Ramos (cell line): ENCODE data around the gene COL4A1.

Experiments used
- in situ Hi-C: fragments of 300-500 bp; cut with MboI; formaldehyde crosslinking; loops from one replicate; pipeline ENCODE4 v1.14.3; 2022; ENCODE audit warnings: low sequenced_read_pairs; ENCODE audit not compliant: unreplicated experiment

Gene COL4A1

DNA sequence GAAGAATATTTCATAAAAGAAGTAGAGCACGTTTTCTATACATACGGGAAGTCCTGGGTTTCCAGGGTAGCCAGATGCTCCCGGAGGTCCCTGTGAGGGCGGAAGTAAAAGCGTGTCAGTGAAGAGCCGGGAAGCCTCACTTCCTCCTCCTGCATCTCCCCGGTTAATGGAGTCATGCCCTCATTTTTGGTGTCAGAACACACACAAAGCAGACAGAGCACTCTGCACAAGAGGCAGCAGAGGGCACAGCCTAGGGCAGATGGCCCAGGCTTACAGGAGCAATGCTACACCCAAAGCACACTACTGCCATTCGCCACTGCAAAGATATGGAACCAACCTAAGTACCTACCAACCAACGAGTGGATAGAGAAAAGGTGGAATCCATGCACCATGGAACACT lies 94.4 kb downstream of the COL4A1 start:
- in situ Hi-C loops = no loop called here

DNA sequence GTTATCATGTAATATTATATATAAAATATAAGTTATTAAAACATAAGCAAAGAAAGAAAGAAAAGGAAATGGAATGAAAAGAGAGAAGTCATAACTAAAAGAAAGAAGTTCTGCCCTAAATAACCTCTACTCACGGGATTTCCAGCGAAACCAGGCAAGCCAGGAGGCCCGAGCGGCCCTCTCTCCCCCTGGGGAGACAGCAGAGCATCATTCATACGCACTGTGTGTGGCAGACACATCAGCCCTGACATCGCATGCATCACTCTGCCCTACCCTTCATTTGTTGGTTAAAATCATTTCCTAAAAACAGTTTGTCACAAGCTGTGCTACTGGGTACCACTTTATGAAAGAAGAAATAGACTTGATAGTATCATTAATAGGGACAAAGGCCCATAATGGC lies 95.2 kb downstream of the COL4A1 start:
- in situ Hi-C loops = no loop called here

DNA sequence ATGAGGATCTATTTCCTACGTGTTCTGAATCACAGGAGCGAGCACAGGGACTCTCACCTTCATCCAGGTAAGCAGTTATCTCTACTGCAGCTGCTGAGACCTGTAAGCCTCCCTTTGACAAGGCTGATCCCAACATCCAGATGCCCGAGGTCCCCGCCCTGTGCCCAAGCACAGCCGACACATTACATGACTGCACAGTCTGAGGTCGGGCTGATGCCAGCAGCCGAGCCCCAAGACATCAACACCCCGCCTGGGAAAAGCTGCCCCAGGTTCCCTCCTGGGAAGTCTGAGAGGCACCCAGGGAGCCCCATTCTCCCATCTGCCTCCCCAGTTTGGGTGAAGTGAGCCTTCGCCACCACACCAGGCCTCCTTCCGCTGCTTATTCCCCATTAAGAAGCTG lies 95.9 kb downstream of the COL4A1 start:
- in situ Hi-C loops = no loop called here

DNA sequence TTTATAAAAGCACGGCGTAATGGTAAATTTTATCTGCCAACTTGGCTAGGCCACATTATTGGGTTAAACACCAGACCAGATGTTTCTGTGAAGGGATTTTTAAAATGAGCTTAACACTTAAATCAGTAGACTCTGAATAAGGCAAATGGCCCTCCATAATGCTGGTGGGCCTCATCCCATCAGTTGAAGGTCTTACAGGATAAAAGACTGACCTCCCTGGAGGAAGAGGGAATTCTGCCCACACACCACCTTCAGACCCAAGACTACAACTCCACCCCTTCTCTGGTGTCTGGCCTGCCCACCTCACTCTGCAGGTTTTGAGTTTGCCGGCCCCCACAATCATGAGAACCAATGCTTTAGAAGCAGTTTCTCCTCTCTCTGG lies 96.4 kb downstream of the COL4A1 start:
- in situ Hi-C loops = no loop called here

DNA sequence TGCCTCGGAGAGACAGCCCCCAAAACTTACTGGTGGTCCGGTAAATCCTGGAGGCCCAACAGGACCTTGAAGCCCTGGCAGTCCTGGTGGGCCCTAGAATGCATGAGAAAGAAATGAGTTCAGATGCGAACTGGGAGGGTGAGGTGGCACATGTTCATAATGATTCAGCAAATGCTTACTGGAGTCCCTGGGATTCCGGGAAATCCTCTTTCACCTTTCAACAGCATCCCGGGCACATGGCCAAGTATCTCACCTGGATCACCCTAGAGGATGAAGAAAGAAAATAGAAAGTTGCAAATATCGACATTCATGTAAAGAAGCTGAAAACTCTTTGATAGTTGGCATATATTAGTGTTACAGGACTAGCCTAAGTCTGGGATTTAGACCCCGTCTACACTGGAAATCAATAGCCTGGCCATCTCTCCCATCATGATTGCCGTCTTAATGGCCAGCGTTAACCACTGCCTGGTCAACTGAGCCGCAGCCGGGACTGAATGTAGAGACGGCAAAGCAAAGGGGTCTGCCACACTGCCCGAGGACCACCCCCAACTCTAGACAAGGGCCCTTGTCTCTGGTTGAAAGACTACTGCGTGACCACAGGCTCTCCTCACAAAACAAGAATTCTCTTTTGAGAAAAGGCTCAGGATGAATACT lies 96.9 kb downstream of the COL4A1 start:
- in situ Hi-C loops = no loop called here

DNA sequence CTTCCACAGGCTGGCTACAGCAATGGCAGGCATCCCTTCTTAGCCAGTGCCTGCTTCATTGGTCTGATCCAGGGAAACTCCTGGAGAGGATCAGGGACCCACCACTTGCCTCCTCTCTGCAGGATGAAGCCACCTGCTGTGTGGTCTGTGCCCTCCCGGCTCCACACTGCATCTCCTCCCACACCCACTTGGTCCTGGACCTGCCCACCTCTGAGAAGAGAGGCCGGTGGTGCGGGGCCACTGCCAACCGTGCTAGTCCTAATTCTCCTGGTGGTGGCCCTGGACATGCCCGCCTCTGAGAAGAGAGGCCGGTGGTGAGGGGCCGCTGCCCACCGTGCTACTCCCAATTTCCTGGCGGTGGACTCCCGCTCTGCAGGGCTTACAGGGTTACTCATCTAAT lies 98.8 kb downstream of the COL4A1 start:
- in situ Hi-C loops = no loop called here

DNA sequence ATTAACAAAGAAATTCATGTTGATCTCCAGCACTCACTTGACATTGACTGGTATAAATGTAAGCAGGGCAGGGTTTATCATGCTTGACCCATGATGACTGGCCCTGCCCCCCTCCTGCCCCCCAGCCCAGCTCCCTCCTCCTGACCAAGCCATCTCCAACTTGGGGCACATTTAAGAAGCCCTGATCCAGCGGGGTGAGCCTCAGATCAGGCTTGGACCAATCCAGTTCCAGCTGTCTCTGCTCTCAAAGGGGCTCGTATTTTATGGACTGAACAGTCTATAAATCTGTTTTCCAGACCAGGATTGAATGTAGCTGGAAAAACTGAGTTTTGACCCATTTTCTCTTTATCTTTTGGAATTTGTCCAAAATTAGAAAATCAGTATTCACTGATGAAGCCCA lies 100.0 kb downstream of the COL4A1 start:
- in situ Hi-C loops = no loop called here

DNA sequence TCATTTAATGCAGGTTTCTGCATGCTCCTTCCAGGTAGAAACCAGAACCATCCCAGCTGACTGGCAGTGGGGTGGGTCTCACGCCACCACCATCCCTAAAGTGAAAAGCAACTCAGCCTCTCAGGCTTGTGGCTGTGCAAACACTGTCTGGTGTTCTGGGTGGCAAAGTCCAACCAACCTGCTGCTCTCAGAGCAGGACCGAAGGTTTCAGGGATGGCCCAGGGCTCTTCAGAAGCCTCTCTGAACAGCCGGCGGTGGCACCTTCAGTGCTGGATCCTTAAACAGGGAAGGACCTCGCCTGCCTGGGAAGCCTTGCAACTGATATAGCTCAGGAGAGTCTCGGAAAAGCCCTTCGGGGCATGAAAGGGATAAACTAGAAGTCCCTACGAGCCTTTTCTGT lies 100.8 kb downstream of the COL4A1 start:
- in situ Hi-C loops = no loop called here

DNA sequence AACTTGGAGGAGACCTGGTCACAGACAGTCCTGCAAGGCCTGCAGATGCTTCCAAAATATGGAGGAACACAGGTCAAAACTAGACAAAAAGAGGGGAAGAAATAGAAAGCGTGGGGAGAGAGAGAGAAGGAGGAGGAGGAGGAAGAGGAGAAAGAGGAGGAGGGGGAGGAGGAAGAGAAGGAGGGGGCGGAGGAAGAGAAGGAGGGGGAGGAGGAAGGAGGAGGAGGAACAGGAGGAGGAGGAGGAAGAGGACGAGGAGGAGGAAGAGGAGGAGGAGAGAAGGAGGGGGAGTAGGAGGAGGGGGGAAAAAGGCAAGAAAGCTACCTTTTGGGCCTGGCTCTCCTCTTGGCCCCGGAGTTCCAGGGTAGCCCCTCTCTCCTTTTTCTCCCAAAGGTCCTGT lies 105.8 kb downstream of the COL4A1 start:
- in situ Hi-C loops = no loop called here

DNA sequence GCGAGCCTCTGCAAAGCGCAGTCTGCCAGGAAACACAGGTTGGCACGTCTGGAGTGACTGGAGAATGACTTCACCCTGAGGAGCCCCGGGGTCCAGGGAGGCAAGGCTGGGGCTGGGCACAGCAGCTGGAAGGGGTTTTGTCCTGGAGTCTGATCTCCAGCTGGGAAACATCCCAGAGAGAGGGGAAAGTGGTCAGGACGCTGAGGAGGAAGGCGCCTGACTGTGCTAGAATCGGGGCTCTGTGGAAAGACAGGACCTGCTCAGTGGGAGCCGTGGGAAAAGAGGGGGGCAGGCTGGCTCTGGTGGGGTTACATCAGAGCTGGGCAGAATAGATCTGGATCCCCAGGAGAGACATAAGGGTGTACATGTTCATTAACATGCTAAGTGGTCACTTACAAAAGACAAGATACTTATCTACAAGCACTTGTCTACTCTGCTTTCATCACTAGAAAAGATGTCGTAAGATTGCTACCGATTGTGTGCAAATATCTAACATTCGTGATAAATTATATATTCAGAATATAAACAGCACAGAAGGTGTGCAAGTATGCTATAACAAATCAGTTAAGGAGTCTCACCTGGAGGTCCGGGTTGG lies 106.6 kb downstream of the COL4A1 start:
- in situ Hi-C loops = no loop called here

DNA sequence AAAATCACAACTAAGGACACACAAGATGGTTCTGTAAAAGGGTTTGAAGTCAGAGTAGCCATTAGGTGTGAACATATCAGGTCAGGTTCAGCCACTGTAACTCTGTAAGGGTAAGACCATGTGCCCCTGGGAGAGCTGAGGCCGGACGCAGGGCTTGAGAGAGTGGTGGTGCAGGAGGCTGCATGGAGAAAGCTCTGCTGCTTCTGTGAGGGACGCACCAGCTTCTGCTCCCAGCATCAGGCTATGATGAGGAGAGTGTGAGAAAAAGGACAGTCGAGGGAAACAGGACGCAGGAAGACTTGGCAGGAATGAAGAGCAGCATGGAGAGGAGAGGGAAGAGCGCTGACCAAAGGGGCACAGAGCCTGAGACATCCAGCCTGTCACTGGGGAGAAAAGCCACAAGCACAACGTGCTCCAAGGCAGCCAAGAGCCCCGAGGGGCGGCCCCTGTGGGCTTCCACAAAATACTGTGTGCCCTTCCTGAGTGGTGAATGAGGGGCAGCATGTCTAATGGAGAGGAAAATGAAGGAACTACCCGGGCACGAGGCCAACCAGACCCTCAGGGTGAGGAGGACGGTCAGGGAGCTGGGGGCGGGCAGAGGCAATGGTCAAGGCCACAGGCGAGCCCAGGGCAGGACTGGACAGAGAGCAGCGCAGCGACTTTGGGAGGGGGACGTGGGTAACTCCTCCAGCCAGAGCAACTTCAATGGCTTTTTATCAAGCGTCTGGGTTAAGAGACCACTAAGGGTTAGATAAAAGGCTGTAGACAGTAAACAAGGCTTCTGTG lies 107.7 kb downstream of the COL4A1 start:
- in situ Hi-C loops = no loop called here

DNA sequence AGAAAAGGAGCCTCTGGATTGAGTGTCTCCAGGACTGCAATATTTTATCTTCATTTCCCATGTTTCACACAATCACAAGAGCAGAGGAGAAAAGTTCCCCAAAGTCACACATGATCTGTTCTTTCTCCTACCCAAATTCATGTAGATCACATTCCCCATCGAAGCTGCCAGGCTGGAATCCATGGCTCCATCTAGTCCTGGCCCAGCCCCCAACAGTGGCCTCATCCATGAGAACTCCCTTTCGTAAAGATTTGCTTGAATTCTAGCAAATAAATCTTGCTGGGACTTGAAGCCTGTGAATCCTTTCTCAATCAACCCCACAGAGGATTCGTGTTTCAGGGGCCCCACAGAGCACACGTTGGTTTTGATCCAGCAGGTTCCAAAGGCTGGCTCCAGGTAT lies 109.5 kb downstream of the COL4A1 start:
- in situ Hi-C loops = no loop called here

DNA sequence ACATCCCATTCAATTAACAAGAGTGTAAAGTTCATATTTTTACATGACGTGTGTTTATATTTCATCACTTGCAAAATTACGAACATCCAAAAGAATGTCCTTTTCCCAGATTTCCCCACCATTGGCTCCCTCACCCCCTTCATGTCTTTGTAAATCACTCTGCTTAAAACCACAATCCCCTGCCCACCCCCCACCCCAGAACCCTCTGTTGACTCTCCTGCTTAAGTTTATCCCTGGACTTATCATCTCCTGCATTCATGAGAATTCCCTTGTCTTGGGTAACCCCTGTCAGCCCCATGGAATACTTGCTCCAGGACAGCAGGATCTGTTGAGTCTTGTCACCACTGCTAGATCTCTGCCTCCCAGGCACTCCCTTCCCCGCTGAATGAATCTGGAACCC lies 109.9 kb downstream of the COL4A1 start:
- in situ Hi-C loops = no loop called here

DNA sequence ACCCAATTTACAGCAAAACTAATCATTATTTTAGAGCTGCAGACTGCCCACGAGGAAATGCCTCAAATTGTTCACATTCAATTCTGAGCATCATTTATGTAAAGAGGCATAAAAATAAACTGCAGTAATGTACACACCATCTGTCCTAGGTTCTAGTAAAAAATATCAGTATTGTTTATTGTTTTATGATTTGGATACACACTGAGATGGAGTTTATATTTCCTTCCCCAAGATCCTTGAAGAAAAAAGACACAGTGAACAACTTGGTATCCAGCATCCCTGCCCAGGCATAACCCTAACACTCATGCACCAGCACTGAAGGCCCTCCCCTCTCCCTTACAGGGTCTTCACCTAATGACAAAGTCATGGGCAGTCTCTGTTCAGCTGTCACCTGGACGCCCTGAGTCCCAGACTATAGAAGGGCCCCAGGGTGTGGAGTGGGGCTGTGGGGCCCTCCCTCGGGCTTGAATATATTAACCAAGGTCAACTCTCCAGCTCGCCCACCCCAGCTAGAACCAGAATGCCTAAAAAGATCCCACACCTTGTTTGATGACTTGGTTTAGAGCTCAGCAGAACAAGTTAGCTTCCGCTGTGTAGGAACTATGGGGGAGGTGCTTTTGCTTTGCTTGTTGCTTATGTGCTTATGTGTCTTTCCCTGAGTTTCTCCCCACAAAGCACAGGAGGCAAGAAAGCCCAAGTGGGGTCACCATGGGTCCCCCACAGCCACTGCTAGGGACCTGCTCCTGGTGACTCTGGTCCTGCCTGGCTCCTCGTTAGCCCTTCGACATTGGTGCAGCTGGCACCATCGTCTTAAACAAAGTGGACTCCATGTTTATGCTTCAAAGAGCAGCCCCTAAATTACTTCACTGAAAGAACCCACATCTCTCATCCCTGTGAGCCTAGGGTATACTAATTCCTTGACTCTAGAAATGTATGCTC lies 111.1 kb downstream of the COL4A1 start:
- in situ Hi-C loops = no loop called here

DNA sequence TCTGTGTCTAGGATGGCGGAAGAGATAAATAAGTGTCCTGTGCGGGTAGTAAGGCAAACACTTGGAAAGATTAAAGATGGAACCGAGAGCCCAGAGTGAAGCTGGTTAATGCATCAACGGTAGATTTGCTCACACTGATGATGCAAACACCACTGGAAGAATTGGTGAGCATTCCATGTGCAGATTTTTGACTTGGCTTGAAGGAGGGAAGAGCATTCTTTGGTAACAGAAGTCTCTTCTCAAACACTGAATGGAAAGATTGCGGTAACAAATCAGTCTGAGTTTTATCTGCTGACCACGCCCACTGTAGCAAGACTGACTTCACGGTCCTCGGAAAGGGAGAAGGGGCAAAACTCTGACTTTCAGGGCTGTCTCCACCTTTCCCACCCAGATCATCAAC lies 112.5 kb downstream of the COL4A1 start:
- in situ Hi-C loops = no loop called here

DNA sequence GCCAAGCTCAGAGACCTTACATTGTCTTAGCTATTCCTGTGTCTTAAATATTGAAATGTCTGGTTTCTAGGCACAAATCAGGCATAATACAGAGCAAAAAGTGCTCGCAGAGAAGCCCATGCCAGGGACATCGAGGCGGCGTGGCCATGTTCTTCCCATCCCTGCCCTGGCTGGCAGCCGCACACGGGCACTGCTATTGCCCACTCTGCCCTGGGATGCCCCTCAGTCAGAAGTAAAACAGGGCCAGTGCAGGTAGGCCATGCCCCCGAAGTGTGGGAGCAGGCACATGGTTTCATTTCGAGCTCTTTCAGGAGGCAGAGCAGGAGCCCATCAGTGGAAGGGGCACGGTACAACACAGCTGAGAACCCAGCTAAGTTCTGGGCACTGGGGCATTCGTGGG lies 113.5 kb downstream of the COL4A1 start:
- in situ Hi-C loops = no loop called here

DNA sequence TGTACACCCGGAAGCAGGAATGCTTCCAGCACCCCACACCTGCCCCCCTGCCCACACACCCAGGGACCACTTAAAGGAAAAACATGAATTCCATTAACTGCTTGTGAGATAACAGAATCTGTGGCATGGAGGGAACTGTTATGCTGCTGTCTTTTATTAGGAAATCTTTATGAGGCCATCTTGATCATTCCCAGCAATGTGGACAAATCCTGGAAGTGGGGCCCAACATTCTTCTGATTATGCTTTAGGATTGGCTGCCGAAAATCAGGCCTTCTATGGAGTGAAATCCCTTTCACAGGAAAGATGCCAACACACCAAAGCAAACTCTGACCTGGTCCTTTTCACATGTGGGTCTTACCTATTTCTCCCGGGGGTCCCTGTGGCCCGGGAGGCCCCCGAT lies 114.5 kb downstream of the COL4A1 start:
- in situ Hi-C loops = no loop called here

DNA sequence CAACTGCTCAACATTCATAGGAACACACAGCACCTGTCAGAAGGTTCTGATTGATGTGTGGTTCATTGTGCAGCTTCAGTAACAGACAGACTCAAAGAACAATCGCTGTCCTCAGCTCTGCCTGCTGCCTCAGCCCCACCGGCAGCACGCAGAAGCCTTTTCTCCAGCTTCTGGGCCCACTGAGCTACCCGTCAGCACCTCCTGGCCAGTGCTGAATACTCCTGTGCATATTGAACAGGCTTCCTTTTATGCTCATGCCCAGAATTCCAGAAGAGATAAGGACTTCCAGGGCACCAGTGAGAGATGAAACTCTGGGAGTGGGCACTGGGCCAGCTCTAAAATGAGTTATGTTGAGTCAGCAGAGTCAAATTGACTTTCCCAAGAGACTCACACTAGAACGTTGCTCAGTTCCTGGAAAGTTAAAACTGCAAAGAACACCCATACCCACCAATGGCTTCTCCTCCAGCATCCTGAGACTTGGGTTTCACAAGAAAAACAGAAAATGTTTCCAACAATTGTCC lies 119.3 kb downstream of the COL4A1 start:
- in situ Hi-C loops = no loop called here

DNA sequence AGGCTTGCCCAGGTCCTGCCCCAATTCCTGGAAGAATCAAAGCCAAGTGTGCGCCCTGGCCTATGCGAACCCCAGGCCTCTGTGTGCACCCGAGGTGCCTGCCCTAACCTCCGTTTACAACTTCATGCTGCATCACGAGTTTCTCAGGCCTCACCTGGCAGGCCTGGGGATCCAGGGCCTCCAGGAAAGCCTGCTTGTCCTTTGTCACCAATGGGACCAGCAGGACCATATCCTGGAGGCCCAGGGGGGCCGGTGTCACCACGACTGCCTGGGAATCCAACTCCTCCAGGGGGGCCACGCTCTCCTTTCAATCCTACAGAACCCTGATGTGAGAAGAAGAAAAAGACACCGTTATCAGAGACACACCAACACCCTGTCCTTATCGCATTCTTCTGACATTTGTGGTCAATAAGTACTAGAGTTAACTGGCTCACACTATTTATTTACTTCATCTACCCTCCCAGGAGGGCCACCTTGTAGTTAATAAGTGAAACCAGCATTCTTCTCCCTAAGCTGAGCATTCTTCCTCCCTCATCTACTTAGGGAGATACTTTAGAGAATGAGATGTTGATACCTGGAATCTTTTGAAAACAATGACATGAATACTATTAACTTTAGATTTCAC lies 120.6 kb downstream of the COL4A1 start:
- in situ Hi-C loops = no loop called here

DNA sequence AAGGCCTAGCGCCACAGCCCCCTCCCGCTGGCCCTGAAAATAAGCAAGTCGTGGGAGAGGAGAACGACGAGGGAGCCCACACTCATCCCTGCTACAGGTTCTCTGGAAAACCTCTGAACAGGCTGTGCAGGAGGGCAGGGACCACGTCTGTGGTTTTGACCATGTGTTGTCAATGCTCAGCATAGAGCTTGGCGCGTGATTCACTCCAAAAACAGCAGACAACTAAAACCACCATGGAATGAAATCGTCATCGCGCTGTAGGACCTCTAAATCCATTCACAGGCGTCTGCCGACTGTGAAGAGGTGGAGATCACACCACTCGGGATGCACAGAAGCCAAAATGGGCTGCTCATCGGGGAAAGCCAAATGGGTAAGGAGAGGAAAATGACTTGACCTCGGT lies 121.3 kb downstream of the COL4A1 start:
- in situ Hi-C loops = no loop called here
